HFF-Myc (cell line): ENCODE data around the gene ZNF319.

Source experiments
- DNase-seq: peaks from one replicate; pipeline ENCODE4 v3.0.0-alpha.2; 2011; ENCODE audit warnings: low read depth; ENCODE audit errors: extremely low read depth
- H3K4me3 ChIP-seq: replicated peaks from 2 replicates; pipeline ENCODE4 v1.5.1; 2011; ENCODE audit warnings: low read depth, mild to moderate bottlenecking, control low read depth, low read length
- TF ChIP-seq, protein P1 (sequence below): IDR thresholded peaks from 2 replicates; pipeline ENCODE4 v1.5.1; 2012; ENCODE audit warnings: mild to moderate bottlenecking, low read depth, low read length, control low read depth; ENCODE audit errors: missing control alignments

Gene ZNF319

DNA sequence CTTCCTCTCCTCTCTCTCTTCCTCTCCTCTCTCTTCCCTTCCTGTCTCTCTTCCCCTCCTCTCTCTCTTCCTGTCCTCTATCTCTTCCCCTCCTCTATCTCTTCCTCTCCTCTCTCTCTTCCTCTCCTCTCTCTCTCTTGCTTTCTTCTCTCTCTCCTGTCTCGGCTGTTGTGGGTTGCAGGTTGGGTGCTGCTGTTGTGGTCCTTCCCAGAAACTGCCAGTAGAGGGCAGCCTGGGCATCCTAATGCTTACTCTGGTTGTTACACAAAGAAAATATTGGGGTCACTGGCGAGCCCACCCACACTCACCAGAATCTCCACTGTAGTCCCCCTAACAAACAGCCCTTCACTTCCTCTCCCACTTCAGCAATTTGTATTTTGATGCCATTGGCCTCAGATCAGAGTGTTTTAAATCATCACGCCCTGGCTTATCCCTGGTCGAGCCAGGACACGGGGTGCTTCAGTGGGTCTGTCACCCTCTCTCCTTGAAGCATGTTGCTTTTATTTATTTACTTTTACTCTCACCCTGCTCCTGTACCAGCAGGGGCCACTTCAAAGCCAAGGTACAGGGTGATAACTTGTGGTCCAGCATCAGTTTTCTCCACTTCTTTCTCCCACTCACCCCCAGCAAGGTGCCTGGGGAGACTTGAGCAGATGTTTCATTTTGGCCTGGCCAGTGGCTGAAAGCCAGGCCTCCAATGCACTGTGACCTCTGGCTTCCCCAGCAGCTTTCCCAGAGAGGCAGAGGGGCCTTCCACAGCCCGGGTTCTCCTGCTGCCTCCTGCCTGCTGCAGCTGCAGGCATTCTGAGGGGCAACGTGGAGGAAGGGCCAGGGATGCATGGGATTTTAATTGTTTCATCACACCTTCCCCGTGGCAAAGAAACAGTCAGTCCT, 20.4 kb upstream of the ZNF319 start:
- no peak overlapping the region for H3K4me3 ChIP-seq
- TF ChIP-seq, protein P1, sequence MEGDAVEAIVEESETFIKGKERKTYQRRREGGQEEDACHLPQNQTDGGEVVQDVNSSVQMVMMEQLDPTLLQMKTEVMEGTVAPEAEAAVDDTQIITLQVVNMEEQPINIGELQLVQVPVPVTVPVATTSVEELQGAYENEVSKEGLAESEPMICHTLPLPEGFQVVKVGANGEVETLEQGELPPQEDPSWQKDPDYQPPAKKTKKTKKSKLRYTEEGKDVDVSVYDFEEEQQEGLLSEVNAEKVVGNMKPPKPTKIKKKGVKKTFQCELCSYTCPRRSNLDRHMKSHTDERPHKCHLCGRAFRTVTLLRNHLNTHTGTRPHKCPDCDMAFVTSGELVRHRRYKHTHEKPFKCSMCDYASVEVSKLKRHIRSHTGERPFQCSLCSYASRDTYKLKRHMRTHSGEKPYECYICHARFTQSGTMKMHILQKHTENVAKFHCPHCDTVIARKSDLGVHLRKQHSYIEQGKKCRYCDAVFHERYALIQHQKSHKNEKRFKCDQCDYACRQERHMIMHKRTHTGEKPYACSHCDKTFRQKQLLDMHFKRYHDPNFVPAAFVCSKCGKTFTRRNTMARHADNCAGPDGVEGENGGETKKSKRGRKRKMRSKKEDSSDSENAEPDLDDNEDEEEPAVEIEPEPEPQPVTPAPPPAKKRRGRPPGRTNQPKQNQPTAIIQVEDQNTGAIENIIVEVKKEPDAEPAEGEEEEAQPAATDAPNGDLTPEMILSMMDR, result peak; percentile 81
- no peak for DNase-seq

GRCh38 chr16:58019866-58020538, 19.5 kb upstream of the ZNF319 start:
- TF ChIP-seq, protein P1, result no peak
- no peak for DNase-seq
- H3K4me3 ChIP-seq, result no peak overlapping the region

DNA sequence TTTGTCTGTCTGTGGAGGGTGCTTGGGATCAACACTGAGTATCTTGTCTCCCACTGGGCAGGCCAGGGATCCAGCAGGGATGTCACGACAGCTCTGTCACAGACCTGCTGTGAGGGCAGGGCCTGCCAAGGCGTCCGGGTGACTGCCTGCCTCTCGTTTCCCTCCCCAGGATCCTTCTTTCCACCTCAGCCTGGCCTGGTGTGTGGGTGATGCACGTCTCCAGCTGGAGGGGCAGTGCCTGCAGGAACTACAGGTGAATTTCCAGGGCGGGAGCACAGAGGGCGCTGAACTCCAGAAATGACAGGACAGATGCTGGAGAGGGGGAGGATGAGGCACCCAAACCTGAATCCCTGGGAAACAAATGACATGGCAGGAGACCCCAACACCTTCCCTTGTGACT, 18.3 kb upstream of the ZNF319 start:
- no peak for DNase-seq
- TF ChIP-seq, protein P1, result no peak
- H3K4me3 ChIP-seq, result no peak overlapping the region

- DNase-seq, result no peak
- TF ChIP-seq, protein P1, result no peak
- no peak overlapping the region for H3K4me3 ChIP-seq
Measured at GRCh38 chr16:58016840-58017446, 16.5 kb upstream of the ZNF319 start.

- TF ChIP-seq, protein P1, result no peak
- H3K4me3 ChIP-seq, result no peak overlapping the region
- no peak for DNase-seq
Measured at GRCh38 chr16:58013201-58013956, 12.9 kb upstream of the ZNF319 start.

DNA sequence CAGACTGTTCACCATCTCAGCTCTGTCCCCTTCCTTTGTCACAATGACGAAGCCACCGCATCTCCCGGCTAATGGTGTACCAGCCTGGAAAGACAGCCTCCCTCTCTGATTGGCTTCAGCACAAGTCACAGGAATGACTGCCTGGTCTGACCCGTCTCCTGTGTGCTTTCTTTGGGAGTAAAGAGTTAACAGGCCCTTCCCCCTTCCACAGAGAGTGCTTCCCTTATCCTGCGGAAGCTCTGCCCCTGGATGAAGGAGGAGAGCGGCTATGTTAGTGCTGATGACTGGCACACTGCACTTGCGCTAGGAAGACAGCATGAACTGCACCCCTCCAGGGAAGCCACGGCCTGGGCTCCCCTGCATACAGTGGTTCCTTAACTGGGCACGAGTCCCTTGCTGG, 12.0 kb upstream of the ZNF319 start:
- no peak overlapping the region for H3K4me3 ChIP-seq
- TF ChIP-seq, protein P1, result no peak
- DNase-seq, result no peak
